Endothelial cell of umbilical vein (primary cell): Measurements from ENCODE around the gene ANGPTL5. TPM values are rescaled to one million over a fixed set of nuclear protein-coding genes. Genes with fewer than 3 reads are reported as not detected.

ENCODE experiments used
- BruUV-seq: library from RNA; stranded (reverse); fragments of 400-500 nt; replicated peaks from 2 replicates; lab custom pipeline; 2021; lab: Mats Ljungman, UMichigan
- CTCF ChIA-PET: fragments of 300-600, 350-600 bp; sonication (Branson Sonifier 250); formaldehyde crosslinking; loops from one replicate; lab custom pipeline; 2021; ENCODE audit warnings: antibody characterized with exemption, inconsistent platforms; lab: Charles Lee
- POLR2A ChIA-PET: fragments of 300-600, 350-600 bp; sonication (Branson Sonifier 250); formaldehyde crosslinking; loops from one replicate; lab custom pipeline; 2021; ENCODE audit warnings: antibody characterized with exemption, inconsistent platforms; lab: Charles Lee
- DNase-seq: peaks from one replicate; pipeline ENCODE4 v3.0.0-alpha.2; 2011; ENCODE audit warnings: low read depth, low spot score
- FAIRE-seq: peaks from 2 replicates; lab custom pipeline; 2011; peaks lifted over from hg19 to GRCh38; lab: Jason Lieb, UNC
- H2AFZ ChIP-seq: 2 replicates; pipeline ENCODE4 v1.6.0; 2012; ENCODE audit warnings: low read depth, low read length, control low read depth, inconsistent platforms
- H3K27ac ChIP-seq: 2 replicates; pipeline ENCODE4 v1.5.1; 2011; ENCODE audit warnings: low read depth, mild to moderate bottlenecking, control low read depth, low read length, moderate library complexity; ENCODE audit not compliant: insufficient read depth
- H3K27me3 ChIP-seq, 2 experiments: 2 replicates each; pipeline versions ENCODE4 v1.6.0 to v1.6.1; 2011; ENCODE audit warnings: low read length in 2 of 2, mixed read lengths in 1 of 2; ENCODE audit not compliant: control insufficient read depth in 2 of 2, insufficient read depth in 2 of 2
- H3K36me3 ChIP-seq, 2 experiments: 2 replicates in 1 of 2; 3 replicates in 1 of 2; pipeline ENCODE4 v1.5.1; 2011; ENCODE audit warnings: low read length in 2 of 2, mild to moderate bottlenecking in 1 of 2, moderate library complexity in 1 of 2; ENCODE audit not compliant: control insufficient read depth in 2 of 2, insufficient read depth in 2 of 2; ENCODE audit errors: extremely low read depth in 1 of 2
- H3K4me1 ChIP-seq: 3 replicates; pipeline ENCODE4 v1.5.1; 2011; ENCODE audit warnings: mild to moderate bottlenecking, low read length; ENCODE audit not compliant: control insufficient read depth, insufficient read depth; ENCODE audit errors: extremely low read depth
- H3K4me2 ChIP-seq: 2 replicates; pipeline ENCODE4 v1.6.1; 2011; ENCODE audit warnings: low read length, control low read depth, mixed read lengths; ENCODE audit not compliant: insufficient read depth
- H3K4me3 ChIP-seq, 3 experiments: fragments of 200-600 bp in 1 of 3; sonication (generic), shearing (Covaris generic) in 1 of 3; replicated peaks in 1 of 3; 2 replicates each; pipeline ENCODE4 v1.5.1; 2011 to 2016; ENCODE audit warnings: control low read depth in 3 of 3, low read length in 3 of 3, mild to moderate bottlenecking in 2 of 3, inconsistent platforms in 1 of 3, low read depth in 1 of 3, moderate library complexity in 1 of 3; ENCODE audit not compliant: insufficient read depth in 1 of 3
- H3K79me2 ChIP-seq: 2 replicates; pipeline ENCODE4 v1.6.0; 2012; ENCODE audit warnings: low read length, inconsistent platforms; ENCODE audit not compliant: control insufficient read depth, insufficient read depth
- H3K9ac ChIP-seq: replicated peaks from 2 replicates; pipeline ENCODE3; 2011; ENCODE audit warnings: low read length, control low read depth; ENCODE audit not compliant: insufficient read depth; ENCODE audit errors: extremely low read depth
- H3K9me1 ChIP-seq: replicated peaks from 3 replicates; pipeline ENCODE4 v1.6.0; 2011; ENCODE audit warnings: mild to moderate bottlenecking, low read length; ENCODE audit not compliant: control insufficient read depth, insufficient read depth; ENCODE audit errors: extremely low read depth
- H3K9me3 ChIP-seq: replicated peaks from 2 replicates; pipeline ENCODE4 v1.5.1; 2012; ENCODE audit warnings: low read length, inconsistent platforms; ENCODE audit not compliant: control insufficient read depth, insufficient read depth
- H4K20me1 ChIP-seq: replicated peaks from 2 replicates; pipeline ENCODE3; 2011; ENCODE audit warnings: mild to moderate bottlenecking, low read length; ENCODE audit not compliant: control insufficient read depth, insufficient read depth; ENCODE audit errors: extremely low read depth
- CTCF ChIP-seq, 2 donors: IDR thresholded peaks; 1 replicate in 1 of 2; 2 replicates in 1 of 2; pipeline ENCODE4 v1.5.1; 2011; ENCODE audit warnings: low read length in 2 of 2, mild to moderate bottlenecking in 2 of 2, moderate library complexity in 2 of 2, control low read depth in 1 of 2, inconsistent platforms in 1 of 2, low read depth in 1 of 2; ENCODE audit not compliant: insufficient read depth in 1 of 2; ENCODE audit errors: extremely low read depth in 1 of 2
- EZH2 ChIP-seq: IDR thresholded peaks from 2 replicates; pipeline ENCODE4 v1.6.1; 2012; ENCODE audit warnings: borderline replicate concordance, low read depth, mild to moderate bottlenecking, moderate library complexity, low read length, inconsistent platforms; ENCODE audit not compliant: severe bottlenecking
- FOS ChIP-seq: IDR thresholded peaks from 2 replicates; pipeline ENCODE4 v1.6.1; 2011; ENCODE audit warnings: mild to moderate bottlenecking, low read length, moderate library complexity, borderline replicate concordance; ENCODE audit not compliant: insufficient read depth
- GATA2 ChIP-seq: IDR thresholded peaks from 2 replicates; pipeline ENCODE4 v1.7.0; 2011; ENCODE audit warnings: low read depth, mild to moderate bottlenecking, moderate library complexity, mixed read lengths, low read length; ENCODE audit not compliant: insufficient read length, insufficient read depth
- JUN ChIP-seq: IDR thresholded peaks from 2 replicates; pipeline ENCODE4 v1.6.1; 2011; ENCODE audit warnings: borderline replicate concordance, low read depth; ENCODE audit not compliant: insufficient read length, insufficient read depth
- MAX ChIP-seq: IDR thresholded peaks from 2 replicates; pipeline ENCODE4 v1.6.1; 2011; ENCODE audit not compliant: insufficient read depth, insufficient read length
- MYC ChIP-seq: IDR thresholded peaks from one replicate; pipeline ENCODE4 v1.6.1; 2011; ENCODE audit warnings: mild to moderate bottlenecking, low read depth, low read length
- POLR2A ChIP-seq: IDR thresholded peaks from 2 replicates; pipeline ENCODE4 v1.6.1; 2012; ENCODE audit warnings: low read depth, mild to moderate bottlenecking, control low read depth, low read length
- POLR2AphosphoS5 ChIP-seq: IDR thresholded peaks from 2 replicates; pipeline ENCODE4 v1.6.1; 2012; ENCODE audit warnings: low read depth, mild to moderate bottlenecking, control low read depth, low read length, moderate library complexity; ENCODE audit not compliant: insufficient read depth
- dilution Hi-C: fragments of 300-500 bp; cut with MboI; formaldehyde crosslinking; loops from one replicate; pipeline ENCODE4 v1.15.0; 2019; ENCODE audit warnings: low sequenced_read_pairs; ENCODE audit not compliant: extremely low pct_ligation_motif_present
- intact Hi-C: fragments of 100-400 bp; cut with micrococcal nuclease; formaldehyde crosslinking; loops from one replicate; pipeline ENCODE4 v1.10.0; 2022
- polyA plus RNA-seq, 4 experiments: library from polyadenylated mRNA; depleted of rRNA in 3 of 4; stranded (reverse) in 3 of 4; unstranded in 1 of 4; fragments of >200 nt; gene quantifications; 2 replicates each; pipeline versions ENCODE4 v1.2.1 to v1.2.3, GENCODE V29; 2011 to 2012; ENCODE audit warnings: missing spikeins in 1 of 4
- total RNA-seq: library from RNA; stranded (reverse); gene quantifications from 2 replicates; pipeline ENCODE4 v1.2.3, GENCODE V29; 2021

Gene ANGPTL5
- total and polyA plus RNA-seq, 2 donors (not counting 3 experiments of a cell fraction or from before 2014, with no cell fraction given), result 0.12 TPM; not detected in 1

- H3K4me2 ChIP-seq, result no peak overlapping the region
- H3K27me3 ChIP-seq, result no peaks in the 10 kb centered on the region
- BruUV-seq, result no TSS peak
- DNase-seq (no peak), FAIRE-seq (no peak)
- no peak for TF ChIP-seq GATA2
- TF ChIP-seq POLR2AphosphoS5, result no peak
- no peak for TF ChIP-seq CTCF (IDR thresholded peaks at IDR 0.05; ENCODE audit: extremely low read depth in 1 of 2, insufficient read depth in 1 of 2, low read depth in 1 of 2, low read length in 2 of 2)
- TF ChIP-seq MAX, result no peak
- no peak for TF ChIP-seq POLR2A
- TF ChIP-seq MYC, result no peak
- no peak for TF ChIP-seq JUN
- TF ChIP-seq FOS, result no peak
- TF ChIP-seq EZH2, result no peak
- dilution Hi-C loops (no loop called here), intact Hi-C loops (no loop called here)
- no peaks in the 10 kb centered on the region for H3K36me3 ChIP-seq
- no peaks in the 10 kb centered on the region for H3K9me3 ChIP-seq
- CTCF ChIA-PET, result interaction anchor here (1.3 to 3.7 kb wide), 2 partner anchors 10 to 118 kb away, joined by 4 to 18 read pairs; no protein-coding TSS in a partner anchor
- no peaks in the 10 kb centered on the region for H4K20me1 ChIP-seq
- no peak overlapping the region for H2AFZ ChIP-seq
- H3K9ac ChIP-seq, result no peak overlapping the region
- H3K79me2 ChIP-seq, result no peaks in the 10 kb centered on the region
- POLR2A ChIA-PET, result no interaction called here
- no peak overlapping the region for H3K4me3 ChIP-seq
- no peaks in the 10 kb centered on the region for H3K9me1 ChIP-seq
- no peak overlapping the region for H3K27ac ChIP-seq
- H3K4me1 ChIP-seq, result no peaks in the 10 kb centered on the region
Measured at GRCh38 chr11:101889767-101890166, 26.6 kb downstream of the ANGPTL5 start.
